ENCODE measurements around the gene PPP1R1A.

PPP1R1A gene

DNA sequence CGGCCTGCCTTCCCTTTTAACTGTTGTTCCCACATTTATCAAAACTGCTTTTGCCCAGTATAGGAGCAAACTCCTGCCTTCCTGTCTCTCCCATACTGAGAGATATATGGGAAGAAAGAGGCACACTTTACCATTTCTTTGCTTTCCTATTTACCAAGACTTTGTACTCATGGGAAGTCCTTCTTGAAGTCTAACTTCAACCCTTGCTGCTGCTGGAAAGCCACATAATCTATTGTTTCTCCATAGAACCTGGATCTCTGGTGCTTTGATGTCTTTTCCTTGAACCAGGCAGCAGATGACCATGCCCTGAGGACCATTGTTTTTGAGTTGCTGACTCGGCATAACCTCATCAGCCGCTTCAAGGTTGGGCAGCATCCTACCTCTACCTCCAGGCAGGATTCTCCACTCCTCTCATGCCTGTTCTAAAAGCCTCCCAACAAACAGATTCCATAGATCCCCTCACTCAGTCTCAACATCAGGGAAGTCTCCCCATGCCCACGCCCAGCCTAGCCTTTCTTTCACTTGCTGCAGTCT lies 18.4 kb downstream of the PPP1R1A start:
- DNase-seq: no peak

DNA sequence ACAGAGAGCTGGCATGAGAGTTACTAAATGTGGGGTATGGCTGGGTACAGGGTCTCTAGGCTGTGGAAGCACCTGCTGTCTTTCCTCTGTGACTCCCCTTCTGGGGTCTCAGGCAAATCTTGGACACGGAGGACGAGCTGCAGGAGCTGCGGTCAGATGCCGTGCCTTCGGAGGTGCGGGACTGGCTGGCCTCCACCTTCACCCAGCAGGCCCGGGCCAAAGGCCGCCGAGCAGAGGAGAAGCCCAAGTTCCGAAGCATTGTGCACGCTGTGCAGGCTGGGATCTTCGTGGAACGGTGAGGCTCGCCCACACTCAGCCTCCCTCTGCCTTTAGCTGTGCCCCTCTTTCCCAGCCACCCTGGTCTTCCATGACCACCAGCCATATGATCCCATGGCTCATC lies 19.4 kb downstream of the PPP1R1A start:
- DNase-seq: no peak

- DNase-seq: no peak
Observed at GRCh38 chr12:54566792-54567191, 21.7 kb downstream of the PPP1R1A start.

DNA sequence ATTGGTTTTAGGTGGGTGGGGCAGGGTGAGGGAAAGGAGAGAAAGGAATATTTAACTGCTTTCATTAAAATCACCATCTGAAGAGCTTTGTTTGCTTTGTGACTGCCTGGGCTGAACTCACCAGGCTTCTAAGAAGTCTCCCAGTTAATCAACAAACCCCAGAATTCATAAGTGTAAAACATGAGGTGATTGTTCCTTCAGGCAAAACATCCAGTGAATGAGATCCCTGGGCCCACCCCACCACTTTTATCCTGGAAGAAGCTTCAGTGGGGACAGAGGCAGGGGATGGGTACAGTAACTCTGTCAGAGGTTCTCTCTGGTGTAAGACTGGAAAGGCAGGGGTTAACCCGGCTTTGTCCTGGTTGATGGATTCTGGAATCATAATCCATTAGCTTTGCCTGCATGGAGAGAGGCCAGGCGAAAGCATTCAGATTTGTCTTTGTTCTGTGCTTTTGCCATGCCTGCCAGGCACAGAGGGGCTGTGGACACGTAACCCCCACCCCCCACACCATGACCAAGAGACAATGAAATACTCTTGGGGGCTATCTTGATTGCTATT lies 22.4 kb downstream of the PPP1R1A start:
- DNase-seq: no peak

- DNase-seq: no peak
Observed at GRCh38 chr12:54565310-54565985, 23.0 kb downstream of the PPP1R1A start.

GRCh38 chr12:54564768-54565167 lies 23.7 kb downstream of the PPP1R1A start:
- no peak for DNase-seq

GRCh38 chr12:54563787-54564186 lies 24.7 kb downstream of the PPP1R1A start:
- no peak for DNase-seq

DNA sequence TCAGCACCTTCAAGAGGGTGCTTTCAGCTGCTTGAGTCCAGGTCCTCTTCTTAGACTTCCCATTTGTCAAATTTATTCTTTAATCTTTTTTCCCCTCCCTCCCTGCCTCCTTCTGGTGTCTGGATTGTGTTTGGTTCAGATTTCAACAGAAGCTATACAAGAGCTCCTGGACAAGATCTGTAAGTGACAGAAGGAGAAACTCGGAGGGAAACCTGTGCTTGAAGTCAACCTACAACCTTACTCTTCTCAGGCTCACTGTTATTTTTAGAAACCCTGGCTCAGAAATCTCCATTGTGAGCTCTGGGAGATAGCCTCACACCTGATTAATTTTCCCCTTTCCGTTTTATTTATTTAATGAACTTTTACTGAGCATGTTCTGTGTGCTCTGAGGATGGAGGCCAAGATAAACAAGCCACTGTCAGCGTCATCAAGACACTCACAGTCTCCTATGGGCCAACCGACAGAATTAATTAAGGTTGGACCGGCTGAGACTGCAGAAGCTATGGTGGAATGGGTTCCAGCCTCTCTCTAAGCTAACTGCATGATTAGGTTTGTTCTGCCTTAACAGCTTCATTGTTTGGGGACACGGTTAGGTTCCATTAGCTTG lies 25.6 kb downstream of the PPP1R1A start:
- DNase-seq: no peak

GRCh38 chr12:54561164-54561563 lies 27.3 kb downstream of the PPP1R1A start:
- DNase-seq: no peak

DNA sequence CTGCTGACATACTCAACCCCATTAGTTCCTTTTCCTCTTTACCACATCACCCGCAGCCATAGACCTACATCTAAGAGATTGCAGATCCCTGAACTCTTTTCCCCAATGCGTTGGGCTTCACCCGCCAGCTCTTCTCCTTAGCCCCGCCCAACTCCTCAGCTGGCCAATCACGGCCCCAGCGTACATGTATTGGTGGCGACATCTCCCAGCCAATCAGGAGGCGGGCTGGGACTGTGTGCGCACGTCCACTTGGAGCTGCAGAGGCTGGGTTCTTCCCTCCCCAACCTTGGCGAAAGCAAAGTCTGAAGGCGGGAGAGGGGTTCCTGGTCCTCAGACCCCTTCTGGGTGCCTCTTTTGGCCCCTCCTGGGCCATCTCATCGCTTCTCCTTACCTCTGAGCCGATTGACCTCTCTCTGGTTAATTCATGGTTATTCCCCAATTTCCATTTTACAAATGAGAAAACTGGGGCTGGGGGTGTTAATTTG lies 28.0 kb downstream of the PPP1R1A start:
- peak; percentile 82 for DNase-seq

DNA sequence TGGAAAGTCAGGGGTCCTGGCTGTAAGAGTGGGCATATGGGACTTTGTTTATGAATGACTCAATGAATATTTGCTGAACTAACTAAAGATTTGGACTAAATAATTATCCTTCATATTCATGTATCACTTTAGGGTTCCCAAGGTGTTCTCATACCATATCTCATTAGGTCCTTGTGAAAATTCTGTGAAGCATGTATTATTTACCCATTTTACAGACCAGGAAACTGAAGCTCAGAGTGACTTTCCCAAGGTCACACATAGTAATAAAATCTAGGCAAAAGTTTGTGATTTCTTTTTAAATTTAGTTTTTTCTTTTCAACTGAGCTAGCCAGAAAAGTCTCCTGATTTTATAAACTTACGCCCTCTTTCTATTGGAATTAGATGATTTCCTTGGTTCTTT lies 29.7 kb downstream of the PPP1R1A start:
- DNase-seq: no peak

DNA sequence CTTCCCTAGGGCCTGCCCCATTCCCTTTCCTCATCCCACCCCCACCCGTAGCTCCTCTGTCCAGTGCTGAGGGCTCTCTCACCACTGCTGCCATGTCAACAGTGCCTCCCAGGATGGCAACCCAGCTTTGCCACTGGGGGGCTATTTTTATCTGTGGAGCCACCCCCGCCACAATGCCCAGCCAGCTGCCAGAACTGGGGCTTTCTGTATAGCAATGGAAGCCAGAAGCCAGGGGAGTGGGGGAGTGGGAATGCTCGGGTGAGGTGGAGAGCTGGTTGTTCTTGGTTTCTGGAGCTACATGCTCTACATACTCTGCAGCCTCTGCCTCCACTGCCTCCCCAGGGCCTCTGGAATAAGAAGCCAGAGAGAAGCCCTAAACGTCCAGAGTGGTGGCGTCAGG lies 30.1 kb downstream of the PPP1R1A start:
- DNase-seq: no peak

- no peak for DNase-seq
Observed at GRCh38 chr12:54555670-54556257, 32.7 kb downstream of the PPP1R1A start.

DNA sequence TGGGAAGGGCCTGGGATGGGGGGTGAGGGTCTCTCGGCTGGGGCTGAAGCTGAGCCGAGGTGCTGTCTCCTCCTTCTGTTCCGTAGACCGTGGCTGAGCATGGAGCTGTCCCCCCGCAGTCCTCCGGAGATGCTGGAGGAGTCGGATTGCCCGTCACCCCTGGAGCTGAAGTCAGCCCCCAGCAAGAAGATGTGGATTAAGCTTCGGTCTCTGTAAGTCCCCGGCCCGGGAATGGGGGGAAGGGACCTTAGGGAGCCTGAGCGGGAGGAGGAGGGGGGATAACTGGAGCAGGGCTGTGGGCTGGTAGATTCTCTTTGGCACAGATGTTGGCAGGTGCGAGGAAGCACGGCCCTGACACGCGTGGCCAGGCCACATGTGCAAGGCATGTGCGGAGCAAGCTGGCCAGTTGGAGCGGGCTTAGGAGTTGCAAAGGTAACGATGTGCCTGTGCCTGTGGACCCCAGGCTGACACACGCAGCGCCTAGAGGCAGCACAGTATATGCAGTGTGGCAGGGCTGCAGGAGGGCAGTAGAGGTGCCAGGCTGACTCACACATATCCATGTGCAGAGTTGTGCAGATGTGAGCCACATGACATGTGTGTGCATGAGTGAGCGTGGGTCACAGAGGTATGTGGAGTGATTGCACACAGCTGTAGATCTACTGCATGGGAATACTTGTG lies 38.5 kb downstream of the PPP1R1A start:
- no peak for DNase-seq

DNA sequence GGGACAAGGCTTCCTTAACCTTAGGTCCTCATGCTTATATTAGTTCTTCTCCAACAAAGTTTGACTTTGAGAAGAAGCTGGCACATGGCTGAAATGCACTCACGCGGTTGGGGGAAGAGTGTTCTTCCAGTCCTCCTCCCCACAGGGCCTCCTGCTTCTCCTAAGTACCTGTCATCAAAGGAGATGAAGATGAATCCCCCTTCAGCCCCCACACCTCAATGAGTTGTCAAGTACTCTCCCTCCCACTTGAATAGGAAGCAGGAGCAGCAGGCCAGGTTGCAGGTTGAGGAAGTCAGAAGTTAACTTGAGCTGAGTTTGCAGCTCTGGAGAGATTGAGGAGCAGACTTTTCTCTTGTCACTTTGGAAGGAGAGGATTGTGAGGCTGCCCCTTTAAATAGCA lies 41.9 kb downstream of the PPP1R1A start:
- DNase-seq: no peak

DNA sequence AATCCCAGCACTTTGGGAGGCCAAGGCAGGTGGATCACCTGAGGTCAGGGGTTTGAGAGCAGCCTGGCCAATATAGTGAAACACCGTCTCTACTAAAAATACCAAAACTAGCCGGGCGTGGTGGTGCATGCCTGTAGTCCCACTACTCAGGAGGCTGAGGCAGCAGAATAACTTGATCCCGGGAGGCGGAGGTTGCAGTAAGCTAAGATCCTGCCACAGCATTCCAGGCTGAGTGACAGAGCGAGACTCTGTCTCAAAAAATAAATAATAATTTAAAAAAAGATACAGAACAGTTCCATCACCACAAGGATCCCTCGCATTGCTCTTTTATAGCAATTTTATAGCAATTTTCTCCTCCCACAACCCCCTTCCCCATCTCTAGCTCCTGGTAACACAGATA lies 43.7 kb downstream of the PPP1R1A start:
- DNase-seq: no peak

DNA sequence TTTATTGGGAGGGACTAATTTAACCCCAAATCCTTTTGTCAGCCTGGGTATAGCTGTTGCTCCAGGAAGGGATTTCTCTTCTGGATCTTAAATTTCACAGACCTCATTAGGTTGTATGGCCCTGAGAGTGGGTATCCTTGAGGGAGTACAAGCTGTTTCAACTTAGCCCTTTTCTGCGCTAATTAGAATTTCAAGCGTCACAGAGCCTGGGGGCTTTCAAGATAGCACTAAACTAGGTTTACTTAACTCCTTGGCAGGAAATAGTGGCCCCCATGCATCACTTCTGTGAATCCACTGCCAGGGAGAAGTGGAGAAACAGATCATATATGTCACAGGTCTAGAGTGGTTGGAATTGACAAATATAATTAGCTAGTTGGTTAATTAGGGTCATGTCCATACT lies 44.9 kb downstream of the PPP1R1A start:
- DNase-seq: no peak

- DNase-seq: no peak
Observed at GRCh38 chr12:54541751-54542290, 46.6 kb downstream of the PPP1R1A start.

DNA sequence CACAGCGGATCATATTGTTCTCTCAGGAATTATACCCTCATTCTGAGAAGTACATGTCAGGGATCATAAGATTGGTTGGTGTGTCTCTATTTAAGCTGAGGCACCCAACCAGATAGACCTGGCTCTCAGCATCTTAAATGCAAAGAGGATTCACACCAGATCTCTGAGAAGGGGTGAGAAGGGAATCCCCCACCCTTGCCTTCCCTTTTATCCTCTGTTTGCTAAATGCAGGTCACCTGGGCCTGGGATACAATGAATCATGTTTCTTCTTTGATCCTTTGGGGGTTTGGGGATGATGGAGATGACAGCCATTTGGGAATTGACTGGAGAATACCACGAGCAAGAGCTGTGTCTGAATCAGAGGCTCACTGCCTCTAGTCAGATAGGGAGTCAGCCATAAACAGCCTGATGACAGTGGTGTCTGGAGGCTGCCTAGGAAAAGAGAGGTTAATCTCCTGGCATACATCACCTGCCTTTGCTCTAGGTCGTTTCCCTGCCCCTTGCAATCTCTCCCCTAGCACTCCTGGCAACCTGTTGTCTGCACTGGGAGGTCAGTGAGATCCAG lies 50.2 kb downstream of the PPP1R1A start:
- DNase-seq: no peak

DNA sequence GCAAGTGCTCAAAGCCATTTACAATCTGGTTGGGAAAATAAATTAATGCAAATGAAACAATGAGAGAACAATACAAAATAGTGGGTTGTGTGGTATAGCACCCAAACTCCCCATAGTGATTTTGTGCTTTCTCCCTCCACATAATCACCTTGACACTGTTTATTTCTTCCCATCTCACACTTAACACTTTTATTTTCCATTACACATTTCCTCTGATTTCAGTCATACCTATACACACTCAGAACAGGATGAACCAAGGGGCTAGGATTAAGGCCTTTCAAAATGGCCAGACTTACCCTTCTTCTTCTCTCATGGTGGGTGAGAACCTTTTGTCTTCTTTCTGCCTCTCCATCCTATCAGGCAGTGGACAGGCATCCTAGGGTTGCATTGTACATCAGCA lies 53.0 kb downstream of the PPP1R1A start:
- DNase-seq: no peak

- no peak for DNase-seq
Observed at GRCh38 chr12:54529581-54529980, 58.9 kb downstream of the PPP1R1A start.
